ENCODE measurements around the gene GPD1L.

The GPD1L gene

DNA sequence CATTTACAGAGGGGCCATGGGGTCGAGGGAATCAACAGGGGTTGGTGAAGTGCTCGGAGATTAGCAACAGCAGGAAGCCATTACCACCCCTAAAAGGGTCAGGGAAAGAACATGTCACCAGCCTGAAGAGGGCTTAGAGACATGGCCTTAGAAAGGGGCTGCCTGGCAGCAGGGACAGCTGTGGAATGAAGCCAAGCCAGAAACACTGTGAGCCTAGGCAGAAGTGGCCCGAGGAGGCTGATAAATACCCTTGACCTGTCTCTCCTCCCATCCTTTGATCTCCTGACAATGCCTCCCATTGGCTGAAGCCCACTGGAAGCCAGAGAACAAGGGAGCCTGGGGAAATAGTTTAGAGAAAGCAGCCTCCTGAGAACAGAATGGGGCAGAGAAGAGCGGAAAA, 31.4 kb downstream of the GPD1L start:
- no peak for DNase-seq (ENCODE audit: low read depth)

- DNase-seq (ENCODE audit: low read depth): no peak
Measured at GRCh38 chr3:32138545-32139104, 32.2 kb downstream of the GPD1L start.

GRCh38 chr3:32140943-32141342, 34.5 kb downstream of the GPD1L start:
- DNase-seq (ENCODE audit: low read depth): no peak

- DNase-seq (ENCODE audit: low read depth): peak; percentile 40
Measured at GRCh38 chr3:32143849-32144757, 37.7 kb downstream of the GPD1L start.

DNA sequence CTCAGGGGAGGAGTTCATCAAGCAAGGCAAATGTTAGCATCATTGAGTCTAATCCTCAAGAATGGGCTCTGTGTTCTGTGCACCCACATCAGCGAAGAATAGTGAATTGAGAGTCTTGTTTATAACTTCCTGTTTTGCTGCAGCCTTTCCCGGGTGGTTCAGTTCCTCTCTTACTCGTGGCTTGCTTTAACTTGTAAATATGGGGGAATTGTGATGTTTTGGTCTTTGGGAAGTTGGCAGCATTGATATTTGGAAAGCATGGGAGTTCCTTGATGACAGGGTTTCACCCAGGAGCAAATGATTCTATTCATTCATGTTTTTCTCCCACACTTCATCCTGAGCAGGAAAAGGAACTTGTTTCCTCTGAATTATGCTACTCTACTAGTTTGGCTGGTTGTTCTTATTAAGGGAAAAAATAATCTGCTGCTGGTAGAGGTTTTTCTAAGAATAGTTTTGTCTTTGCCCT, 40.4 kb downstream of the GPD1L start:
- no peak for DNase-seq (ENCODE audit: low read depth)

- DNase-seq (ENCODE audit: low read depth): no peak
Measured at GRCh38 chr3:32147509-32147908, 41.1 kb downstream of the GPD1L start.

- no peak for DNase-seq (ENCODE audit: low read depth)
Measured at GRCh38 chr3:32147933-32148332, 41.5 kb downstream of the GPD1L start.

GRCh38 chr3:32148351-32148750, 41.9 kb downstream of the GPD1L start:
- no peak for DNase-seq (ENCODE audit: low read depth)

- DNase-seq (ENCODE audit: low read depth): no peak
Measured at GRCh38 chr3:32153414-32154204, 47.2 kb downstream of the GPD1L start.

DNA sequence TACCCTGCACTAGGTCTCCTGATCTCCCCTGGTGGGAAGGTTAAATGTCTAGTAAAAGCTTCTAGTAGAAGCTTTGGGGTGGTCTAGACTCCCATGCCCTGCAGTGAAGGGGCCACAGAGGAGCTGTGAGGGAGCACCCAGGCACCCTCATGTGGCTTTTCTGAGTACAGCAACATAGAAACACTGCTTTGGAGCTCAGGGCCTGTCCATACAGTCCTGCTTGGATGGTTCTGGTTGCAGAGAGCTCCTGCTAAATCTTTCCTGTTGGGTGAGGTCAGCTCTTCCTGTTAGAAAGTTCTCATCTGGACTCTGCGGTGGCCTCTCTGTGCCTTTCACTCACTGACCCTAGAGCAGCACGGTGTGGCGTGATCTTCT, 47.8 kb downstream of the GPD1L start:
- DNase-seq (ENCODE audit: low read depth): no peak

- DNase-seq (ENCODE audit: low read depth): no peak
Measured at GRCh38 chr3:32155117-32155516, 48.7 kb downstream of the GPD1L start.

- no peak for DNase-seq (ENCODE audit: low read depth)
Measured at GRCh38 chr3:32157600-32158264, 51.3 kb downstream of the GPD1L start.

GRCh38 chr3:32160706-32161214, 54.3 kb downstream of the GPD1L start:
- DNase-seq (ENCODE audit: low read depth): no peak

GRCh38 chr3:32165442-32165841, 59.0 kb downstream of the GPD1L start:
- DNase-seq (ENCODE audit: low read depth): no peak

GRCh38 chr3:32166654-32167053, 60.2 kb downstream of the GPD1L start:
- DNase-seq (ENCODE audit: low read depth): no peak

- no peak for DNase-seq (ENCODE audit: low read depth)
Measured at GRCh38 chr3:32172420-32172819, 66.0 kb downstream of the GPD1L start.

DNA sequence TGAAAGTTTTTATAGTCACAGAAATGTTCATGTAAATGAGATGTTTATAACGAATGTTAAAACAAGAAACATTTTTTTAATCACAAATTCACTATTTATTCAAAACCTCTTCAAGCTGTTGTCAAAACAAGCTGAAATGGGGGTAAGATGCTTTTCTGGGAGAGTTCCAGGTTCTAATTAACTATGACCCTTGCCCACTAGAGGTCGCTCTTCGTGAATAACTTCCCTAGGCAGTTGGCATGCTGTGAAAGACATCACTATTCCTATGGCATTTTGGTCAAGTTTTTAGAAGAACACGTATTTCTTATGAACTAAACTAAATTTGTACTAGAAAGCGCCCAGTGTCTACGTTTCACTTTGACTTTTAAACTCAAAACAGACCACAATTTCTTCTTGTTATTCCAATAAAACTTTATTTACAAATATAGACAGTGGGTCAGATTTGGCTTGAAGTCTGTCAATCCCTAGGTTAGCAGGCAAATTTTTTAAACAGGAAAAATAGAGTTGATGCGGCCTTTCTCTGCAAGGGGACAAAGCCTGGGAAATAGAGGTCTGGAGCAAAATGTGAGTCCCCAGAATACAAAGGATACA, 69.3 kb downstream of the GPD1L start:
- no peak for DNase-seq (ENCODE audit: low read depth)

- DNase-seq (ENCODE audit: low read depth): no peak
Measured at GRCh38 chr3:32176989-32177701, 70.7 kb downstream of the GPD1L start.

DNA sequence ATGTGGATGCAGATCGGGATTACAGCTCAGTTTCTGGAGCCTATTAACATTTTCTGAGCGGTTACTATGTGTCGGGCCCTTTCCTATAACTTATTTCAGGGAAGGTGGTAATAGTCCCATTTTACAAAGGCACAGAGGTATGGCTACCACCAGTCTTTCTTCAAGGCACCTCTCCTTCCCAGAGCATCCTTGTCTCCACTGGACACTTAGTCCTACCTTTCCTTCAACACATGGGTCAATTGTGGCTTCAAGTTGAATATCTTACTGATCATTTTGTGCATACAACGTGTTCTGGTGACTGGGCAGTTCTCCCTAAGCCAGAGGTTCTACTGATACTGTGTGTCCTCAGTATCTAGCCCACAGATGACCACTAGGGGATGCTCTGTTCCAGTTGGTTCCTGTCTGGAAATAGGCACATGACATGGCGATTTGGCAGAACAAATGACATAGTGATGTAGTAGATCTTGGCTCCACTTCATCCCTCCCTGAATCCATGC, 71.3 kb downstream of the GPD1L start:
- no peak for DNase-seq (ENCODE audit: low read depth)

DNA sequence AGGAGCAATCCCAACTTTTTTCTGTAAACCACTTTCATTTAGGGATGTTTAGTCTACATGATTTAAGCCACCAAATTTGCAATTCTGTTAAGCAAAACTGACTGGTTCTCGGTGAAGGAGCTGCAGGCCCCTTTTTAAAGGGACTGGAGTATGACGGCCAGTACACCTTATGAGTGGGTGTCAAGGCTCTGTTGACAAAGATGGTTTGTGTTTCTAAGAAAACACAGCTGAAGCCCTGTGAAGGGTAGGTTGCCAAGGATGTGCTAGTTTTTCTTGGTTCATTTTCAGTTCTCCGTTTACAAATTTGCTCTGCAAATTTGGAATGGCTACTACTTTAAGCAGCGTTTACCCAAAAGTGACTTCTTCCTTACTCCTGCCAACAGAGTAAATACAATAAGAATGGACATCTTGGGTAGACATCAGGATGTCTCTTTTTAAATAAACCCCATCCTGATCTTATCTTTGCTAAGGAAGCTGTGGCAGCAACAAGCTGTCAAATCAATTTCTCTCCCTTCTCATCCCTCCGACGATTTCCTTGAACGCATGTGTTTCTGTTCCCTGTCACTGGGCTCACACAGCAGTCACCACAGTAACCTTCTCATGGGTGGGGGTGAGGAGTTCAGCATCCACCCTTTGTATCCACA, 73.8 kb downstream of the GPD1L start:
- DNase-seq (ENCODE audit: low read depth): no peak
